LNCAP (cell line): ENCODE results near the gene NFIX.

ENCODE experiments used
- CTCF ChIP-seq: fragments of 450-650 bp; IDR thresholded peaks from 2 replicates; pipeline ENCODE4 v1.5.1; 2017; ENCODE audit warnings: mild to moderate bottlenecking

Gene NFIX

GRCh38 chr19:13093407-13094105 lies 98.3 kb downstream of the NFIX start:
- TF ChIP-seq CTCF, result peak; percentile 92

- peak; percentile 29 for TF ChIP-seq CTCF
These were observed 98.8 kb downstream of the NFIX start for GRCh38 chr19:13094106-13094504.

- no peak for TF ChIP-seq CTCF
These were observed 99.6 kb downstream of the NFIX start for GRCh38 chr19:13094771-13095392.

- no peak for TF ChIP-seq CTCF
These were observed 100.1 kb downstream of the NFIX start for GRCh38 chr19:13095393-13095784.

GRCh38 chr19:13095934-13096927 lies 101.0 kb downstream of the NFIX start:
- no peak for TF ChIP-seq CTCF

- TF ChIP-seq CTCF, result no peak
These were observed 101.8 kb downstream of the NFIX start for GRCh38 chr19:13097033-13097462.

- TF ChIP-seq CTCF, result no peak
These were observed 102.4 kb downstream of the NFIX start for GRCh38 chr19:13097463-13098258.
